Right renal pelvis (tissue), 4 donors: ENCODE measurements around the gene SNRPA. TPM values are rescaled to one million over a fixed set of nuclear protein-coding genes. Genes with fewer than 3 reads are reported as not detected.
"Not testable (repeated sequence)": the region's sequence is repeated elsewhere in the genome, so short reads cannot be mapped to it uniquely, and the experiment has no call there.

Experiments
- DNase-seq, 4 donors: peaks; one replicate each; pipeline ENCODE4 v3.0.0-alpha.2; 2013; ENCODE audit warnings: low read depth in 4 of 4, low spot score in 3 of 4, missing footprints in 1 of 4
- polyA plus RNA-seq, 4 donors: library from polyadenylated mRNA; unstranded; fragments of 120-200 nt; gene quantifications; one replicate each; pipeline ENCODE4 v1.2.1, GENCODE V29; 2013; ENCODE audit not compliant: insufficient read length in 4 of 4

SNRPA gene
- polyA plus RNA-seq, 4 donors, result 114 to 126 (median 122) TPM

DNA sequence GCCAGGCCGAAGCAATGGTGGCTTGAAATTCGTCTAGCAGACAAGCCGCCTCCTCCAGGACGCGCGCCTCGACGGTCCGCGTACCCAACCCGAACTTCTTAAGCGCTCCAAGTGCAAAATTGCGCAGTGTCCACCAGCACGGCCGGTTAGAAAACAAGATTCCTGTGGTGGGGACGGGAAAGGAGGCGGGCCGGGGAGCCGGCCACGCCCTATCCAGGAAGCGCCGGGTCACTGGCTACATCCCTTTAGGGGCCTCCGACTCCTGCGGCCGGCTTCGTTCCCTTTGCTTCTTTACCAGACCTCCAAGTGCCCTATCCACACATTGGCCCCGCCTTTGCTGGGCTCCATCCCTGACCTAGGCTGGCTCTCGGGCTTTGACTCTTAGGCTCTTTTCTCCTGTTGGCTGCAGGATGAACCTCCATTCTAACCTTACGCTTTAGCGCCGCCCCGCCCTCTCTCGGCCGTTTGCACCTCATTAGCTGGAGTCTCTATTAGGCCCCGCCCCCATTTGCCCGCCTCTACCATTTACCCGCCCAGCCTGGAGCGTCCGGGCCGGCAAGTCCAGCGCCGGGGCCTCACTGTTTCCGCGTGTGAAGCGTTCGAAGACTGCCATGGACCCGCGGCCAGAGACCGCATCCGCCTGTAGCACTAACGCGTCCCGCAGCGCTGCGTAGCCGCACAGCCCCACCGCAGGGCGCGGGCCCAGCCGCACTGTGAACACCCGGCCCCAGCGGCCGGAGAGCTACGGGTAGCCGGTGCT, 59.8 kb downstream of the SNRPA start:
- DNase-seq, result peak in 1 of 4 donors; percentile 59

DNA sequence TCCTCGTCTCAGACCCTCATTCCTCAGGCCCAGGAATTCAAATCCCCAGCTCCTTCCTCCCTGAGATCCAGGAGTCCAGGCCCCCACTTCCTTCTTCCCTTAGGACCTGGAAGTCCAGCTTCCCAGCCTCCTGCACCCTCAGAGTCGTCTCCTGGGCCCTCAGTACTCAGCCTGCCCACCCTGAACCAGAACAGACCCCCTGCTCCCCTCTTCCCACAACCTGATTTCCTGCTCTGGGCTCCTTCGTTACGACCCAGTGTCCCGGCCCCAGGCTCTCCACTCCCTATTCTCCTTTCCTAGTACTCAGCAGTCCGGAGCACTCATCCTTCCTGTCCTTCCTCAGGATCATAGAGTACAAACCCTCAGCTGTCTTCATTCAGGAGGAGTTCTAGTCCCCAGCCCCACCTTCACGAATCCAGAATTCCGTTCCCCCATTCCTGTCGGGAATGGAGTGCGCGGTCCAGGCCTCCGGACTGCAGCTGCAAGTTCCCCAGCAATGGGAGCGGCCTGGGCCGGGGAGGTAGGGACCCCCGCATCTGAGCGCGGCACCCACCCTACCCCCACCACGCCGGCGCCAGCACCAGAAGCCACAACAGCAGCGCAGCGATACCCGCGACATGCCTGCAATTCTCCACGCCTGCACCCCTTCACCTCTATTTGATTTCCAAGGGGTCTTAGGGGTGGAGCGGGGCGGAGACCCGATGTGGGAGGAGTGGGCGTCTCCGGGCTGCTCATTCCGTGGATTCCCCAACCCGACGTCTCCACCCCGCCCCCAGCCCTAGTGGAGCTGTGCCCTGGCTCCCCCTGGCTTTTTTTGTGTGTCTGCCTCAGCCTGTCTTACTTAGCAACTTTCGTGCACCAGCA, 60.7 kb downstream of the SNRPA start:
- DNase-seq, result no peak

DNA sequence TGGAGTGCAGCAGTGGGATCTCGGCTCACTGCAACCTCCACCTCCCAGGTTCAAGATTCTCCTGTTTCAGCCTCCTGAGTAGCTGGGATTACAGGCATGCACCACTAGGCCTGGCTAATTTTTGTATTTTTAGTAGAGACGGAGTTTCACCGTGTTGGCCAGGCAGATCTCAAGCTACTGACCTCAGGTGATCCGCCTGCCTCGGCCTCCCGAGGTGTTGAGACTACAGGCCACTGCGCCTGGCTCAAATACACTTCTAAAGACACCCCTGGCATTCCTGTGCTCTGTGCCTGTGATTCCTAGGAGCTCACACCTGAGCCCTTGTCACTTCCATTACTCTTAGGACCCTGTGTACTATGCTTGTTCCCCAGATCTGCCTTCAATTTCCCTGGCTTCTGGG, 61.6 kb downstream of the SNRPA start:
- DNase-seq, result not testable (repeated sequence)

DNA sequence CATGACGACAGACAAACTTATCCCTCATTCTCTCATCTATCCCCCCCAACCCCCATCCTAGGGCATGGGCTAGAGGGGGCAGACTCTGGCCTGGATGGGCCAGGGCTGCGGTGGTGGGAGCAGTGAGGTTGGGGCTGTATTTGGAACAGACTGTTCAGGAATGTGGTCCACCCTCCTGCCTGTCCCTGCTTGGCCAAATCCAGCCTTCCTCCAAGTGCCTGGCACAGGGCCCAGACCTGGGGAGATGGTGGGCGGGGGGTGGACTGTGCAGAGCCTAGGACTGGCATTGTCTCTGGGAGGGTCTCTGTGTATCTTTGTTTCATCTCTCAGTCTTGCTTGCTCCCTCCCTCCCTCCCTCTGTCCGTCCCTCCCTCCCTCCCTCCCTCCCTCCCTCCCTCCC, 62.2 kb downstream of the SNRPA start:
- DNase-seq, result no peak

Other genes with a start within 250 kb of the SNRPA start
- gene SHKBP1, start 174.3 kb upstream of the SNRPA start, polyA plus RNA-seq, result 10 to 100 TPM; 43.2 to 52.3 (median 47.2) TPM
- gene LTBP4, start 149.8 kb upstream of the SNRPA start, polyA plus RNA-seq, result 100 to 1,000 TPM; 186 to 366 (median 197) TPM
- 10 to 100 TPM; 11.1 to 16.0 (median 12.6) TPM for gene NUMBL, start 60.6 kb upstream of the SNRPA start, polyA plus RNA-seq
- 10 to 100 TPM; 32.4 to 45.2 (median 35.7) TPM for gene COQ8B, start 34.3 kb upstream of the SNRPA start, polyA plus RNA-seq
- gene ITPKC, start 34.1 kb upstream of the SNRPA start, polyA plus RNA-seq, result 10 to 100 TPM; 13.5 to 15.9 (median 13.7) TPM
- 10 to 100 TPM; 13.0 to 21.8 (median 15.4) TPM for gene ACTMAP, start 726 bp upstream of the SNRPA start, polyA plus RNA-seq
- gene MIA, start 24.3 kb downstream of the SNRPA start, polyA plus RNA-seq, result 1 to 10 TPM in 1 of 4 donors, under 1 TPM in 3; 0.48 to 1.2 (median 0.90) TPM
- gene RAB4B, start 27.0 kb downstream of the SNRPA start, polyA plus RNA-seq, result 10 to 100 TPM in 2 of 4 donors, 1 to 10 TPM in 2; 7.6 to 11.7 (median 9.6) TPM
- gene EGLN2, start 48.0 kb downstream of the SNRPA start, polyA plus RNA-seq, result 10 to 100 TPM; 69.7 to 81.2 (median 73.7) TPM
- under 1 TPM in 1 of 4 donors, not detected in 3; 0.12 TPM for gene CYP2A6, start 99.2 kb downstream of the SNRPA start, polyA plus RNA-seq
- not detected for gene CYP2A7, start 131.0 kb downstream of the SNRPA start, polyA plus RNA-seq
- gene CYP2B6, start 240.1 kb downstream of the SNRPA start, polyA plus RNA-seq, result 1 to 10 TPM; 1.7 to 3.3 (median 2.2) TPM